AML-193 (cell line): ENCODE measurements around the gene FBLN2.

Experiments used
- DNase-seq, 2 experiments: peaks; one replicate each; lab custom pipeline; 2025; lab: John Stamatoyannopoulos, UW

FBLN2 gene

GRCh38 chr3:13600950-13601691 lies 52.2 kb downstream of the FBLN2 start:
- DNase-seq: no peak

GRCh38 chr3:13601692-13602080 lies 52.8 kb downstream of the FBLN2 start:
- DNase-seq: no peak

GRCh38 chr3:13605555-13605954 lies 56.6 kb downstream of the FBLN2 start:
- DNase-seq: no peak

- no peak for DNase-seq
These were observed 59.1 kb downstream of the FBLN2 start for GRCh38 chr3:13607821-13608597.

GRCh38 chr3:13608969-13609725 lies 60.2 kb downstream of the FBLN2 start:
- DNase-seq: no peak

- no peak for DNase-seq
These were observed 61.2 kb downstream of the FBLN2 start for GRCh38 chr3:13610006-13610570.

GRCh38 chr3:13611221-13611620 lies 62.3 kb downstream of the FBLN2 start:
- no peak for DNase-seq

GRCh38 chr3:13612829-13613228 lies 63.9 kb downstream of the FBLN2 start:
- no peak for DNase-seq

GRCh38 chr3:13613343-13614190 lies 64.6 kb downstream of the FBLN2 start:
- no peak for DNase-seq

- DNase-seq: no peak
These were observed 65.7 kb downstream of the FBLN2 start for GRCh38 chr3:13614607-13615006.

GRCh38 chr3:13615019-13615528 lies 66.1 kb downstream of the FBLN2 start:
- DNase-seq: no peak

GRCh38 chr3:13616359-13616758 lies 67.4 kb downstream of the FBLN2 start:
- DNase-seq: no peak

GRCh38 chr3:13617097-13617738 lies 68.3 kb downstream of the FBLN2 start:
- no peak for DNase-seq

GRCh38 chr3:13617981-13618380 lies 69.1 kb downstream of the FBLN2 start:
- no peak for DNase-seq

GRCh38 chr3:13618836-13619235 lies 69.9 kb downstream of the FBLN2 start:
- no peak for DNase-seq

- no peak for DNase-seq
These were observed 70.8 kb downstream of the FBLN2 start for GRCh38 chr3:13619661-13620230.

- no peak for DNase-seq
These were observed 71.4 kb downstream of the FBLN2 start for GRCh38 chr3:13620281-13620680.

- DNase-seq: no peak
These were observed 71.9 kb downstream of the FBLN2 start for GRCh38 chr3:13620776-13621365.

GRCh38 chr3:13621381-13622221 lies 72.7 kb downstream of the FBLN2 start:
- DNase-seq: no peak
